T47D (cell line): ENCODE measurements around the gene SMIM38.
"Not testable (repeated sequence)": the region's sequence is repeated elsewhere in the genome, so short reads cannot be mapped to it uniquely, and the experiment has no call there.

Source experiments
- DNase-seq, 2 experiments: peaks; one replicate each; pipeline versions ENCODE4 v3.0.0 to v3.0.0-alpha.2; 2011 to 2012; ENCODE audit warnings: low read depth in 1 of 2, low spot score in 1 of 2
- JUND ChIP-seq: IDR thresholded peaks from 2 replicates; pipeline ENCODE4 v1.6.1; 2012; ENCODE audit warnings: low read depth
- in situ Hi-C: cut with HindIII; loops from 2 replicates; pipeline ENCODE4 v1.10.0; 2016; ENCODE audit warnings: low sequenced_read_pairs, low pct_unique_long_range_greater_than_20kb

The SMIM38 gene

GRCh38 chr11:69134957-69135356 is 20.8 kb upstream of the SMIM38 start:
- in situ Hi-C loops, result no loop called here
- TF ChIP-seq JUND, result no peak
- no peak for DNase-seq

DNA sequence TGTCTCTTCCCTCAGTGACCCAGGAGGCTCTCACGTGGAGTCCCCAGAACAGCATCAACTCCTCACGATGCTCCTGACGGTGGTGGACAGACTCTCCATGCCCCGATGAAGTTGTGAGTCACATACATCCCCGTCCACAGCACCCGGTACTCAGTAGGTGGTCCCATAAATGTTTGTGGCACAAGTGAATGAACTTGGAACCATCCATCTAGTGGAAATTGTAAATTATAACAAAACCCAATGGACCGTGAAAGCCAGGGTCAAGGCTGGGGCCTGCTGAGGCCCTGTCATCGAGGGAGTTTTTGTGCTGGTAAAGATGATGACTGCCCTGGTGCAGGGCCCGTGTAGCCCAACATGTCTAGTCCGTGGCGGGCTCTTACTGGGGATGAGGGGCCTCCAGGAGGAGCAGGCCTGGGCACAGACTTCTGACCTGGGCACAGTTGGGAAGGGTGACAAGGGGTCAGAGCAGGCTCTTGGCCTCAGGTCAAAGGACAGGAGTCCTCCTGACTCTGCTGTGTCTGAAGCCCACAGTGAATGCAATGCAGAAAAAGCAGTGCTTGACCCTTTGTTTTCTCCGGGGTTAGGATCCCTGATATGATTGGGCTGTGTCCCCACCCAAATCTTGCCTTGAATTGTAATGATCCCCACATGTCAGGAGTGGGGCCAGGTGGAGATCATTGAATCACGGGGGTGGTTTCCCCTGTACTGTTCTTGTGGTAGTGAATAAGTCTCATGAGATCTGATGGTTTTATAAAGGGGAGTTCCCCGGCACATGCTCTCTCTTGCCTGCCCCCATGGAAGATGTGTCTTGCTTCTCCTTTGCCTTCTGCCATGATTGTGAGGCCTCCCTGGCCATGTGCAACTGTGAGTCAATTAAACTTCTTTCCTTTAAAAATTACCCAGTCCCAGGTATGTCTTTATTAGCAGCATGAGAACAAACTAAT is 20.0 kb upstream of the SMIM38 start:
- in situ Hi-C loops, result no loop called here
- no peak for DNase-seq
- no peak for TF ChIP-seq JUND

DNA sequence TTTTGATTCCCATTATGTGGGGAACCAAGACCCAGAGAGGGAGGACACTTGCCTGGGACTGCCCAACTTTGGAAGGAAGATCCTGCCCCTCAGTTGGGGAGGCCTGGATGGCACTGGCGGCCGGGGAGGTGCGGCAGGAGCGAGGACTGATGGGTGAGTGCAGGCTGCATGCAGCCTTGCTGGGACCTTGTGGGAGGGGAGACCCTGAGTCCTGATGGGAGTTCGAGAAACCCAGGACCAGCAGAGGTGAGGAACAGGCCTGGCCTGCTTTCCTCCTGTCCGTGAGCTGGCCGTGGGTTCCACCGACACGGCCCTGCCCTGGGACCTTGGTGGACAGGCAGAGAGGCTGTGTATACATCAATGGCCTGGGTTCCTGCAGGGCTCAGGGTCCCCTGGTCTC is 19.3 kb upstream of the SMIM38 start:
- in situ Hi-C loops, result no loop called here
- DNase-seq, result no peak
- no peak for TF ChIP-seq JUND

GRCh38 chr11:69137151-69137844 is 18.4 kb upstream of the SMIM38 start:
- in situ Hi-C loops, result no loop called here
- no peak for DNase-seq
- no peak for TF ChIP-seq JUND

GRCh38 chr11:69138265-69138664 is 17.5 kb upstream of the SMIM38 start:
- TF ChIP-seq JUND, result no peak
- no peak for DNase-seq
- in situ Hi-C loops, result no loop called here

- in situ Hi-C loops, result not testable (repeated sequence)
These were observed 15.6 kb upstream of the SMIM38 start for GRCh38 chr11:69140161-69140560.

DNA sequence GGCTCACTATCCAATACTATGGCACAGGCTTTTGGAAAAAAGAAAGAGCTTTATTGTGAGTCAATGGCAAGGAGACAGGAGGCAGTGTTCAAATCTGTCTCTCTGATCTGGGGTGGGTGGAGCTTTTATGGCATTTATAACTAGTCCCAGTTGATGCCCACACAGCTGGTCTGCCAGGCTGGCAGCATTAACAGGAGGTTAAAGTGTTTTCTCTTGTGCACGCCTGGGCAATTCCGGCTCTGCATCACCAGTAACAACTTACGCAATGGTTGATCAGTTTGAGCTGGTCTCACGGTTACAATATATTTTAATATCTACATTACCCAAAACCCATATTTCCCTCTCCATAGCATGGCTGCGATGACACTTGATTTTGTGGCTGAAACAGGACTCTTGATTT is 15.1 kb upstream of the SMIM38 start:
- in situ Hi-C loops, result no loop called here
- no peak for TF ChIP-seq JUND
- no peak for DNase-seq

More at GRCh38 chr11:69140161-69140560, 15.6 kb upstream of the SMIM38 start:
- not testable (repeated sequence) for DNase-seq

- in situ Hi-C loops, result no loop called here
- no peak for TF ChIP-seq JUND
These were observed 14.0 kb upstream of the SMIM38 start for GRCh38 chr11:69141742-69142141.

GRCh38 chr11:69142895-69143294 is 12.8 kb upstream of the SMIM38 start:
- in situ Hi-C loops, result no loop called here
- peak in 1 of 2 experiments; percentile 50 for DNase-seq
- TF ChIP-seq JUND, result no peak

More at GRCh38 chr11:69141742-69142141, 14.0 kb upstream of the SMIM38 start:
- no peak for DNase-seq

- in situ Hi-C loops, result no loop called here
- DNase-seq, result no peak
- no peak for TF ChIP-seq JUND
These were observed 11.3 kb upstream of the SMIM38 start for GRCh38 chr11:69144316-69145049.

- no peak for DNase-seq
- TF ChIP-seq JUND, result no peak
These were observed 10.7 kb upstream of the SMIM38 start for GRCh38 chr11:69145050-69145380.

DNA sequence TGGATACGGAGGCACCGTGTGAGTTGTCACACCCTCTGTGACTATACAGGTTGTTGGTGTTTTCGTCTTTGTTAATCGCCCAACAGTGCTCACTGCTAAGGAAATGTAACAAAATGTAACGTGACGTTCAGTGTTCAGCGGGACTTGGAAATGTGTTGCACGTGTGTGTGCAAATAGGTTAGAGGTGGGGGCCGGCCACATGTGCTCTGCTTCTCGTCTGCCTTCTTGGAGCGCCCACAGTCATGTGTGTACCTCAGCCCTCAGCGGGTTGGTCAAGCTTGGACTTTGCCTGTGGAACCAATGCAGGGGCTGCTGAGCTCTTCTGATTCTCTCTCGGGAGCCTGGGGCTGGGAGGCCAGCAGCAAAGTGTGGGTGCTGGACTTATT is 7.4 kb upstream of the SMIM38 start:
- no peak for DNase-seq
- TF ChIP-seq JUND, result no peak
- in situ Hi-C loops, result no loop called here

More at GRCh38 chr11:69145050-69145380, 10.7 kb upstream of the SMIM38 start:
- in situ Hi-C loops, result no loop called here

DNA sequence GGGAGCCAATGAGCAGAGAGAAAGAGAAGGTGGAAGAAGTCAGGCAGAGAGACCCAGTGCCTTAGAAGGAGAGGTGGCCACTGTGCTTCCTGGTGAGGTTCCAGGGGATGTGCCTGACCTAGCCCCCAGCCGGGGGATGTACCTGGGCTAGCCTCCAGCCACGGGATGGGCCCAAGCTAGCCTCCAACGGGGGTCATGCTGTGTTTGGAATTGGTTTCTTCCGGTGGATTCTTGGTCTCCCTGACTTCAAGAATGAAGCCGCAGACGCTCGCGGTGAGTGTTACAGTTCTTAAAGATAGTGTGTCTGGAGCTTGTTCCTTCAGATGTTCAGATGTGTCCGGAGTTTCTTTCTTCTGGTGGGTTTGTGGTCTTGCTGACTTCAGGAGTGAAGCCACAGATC is 6.9 kb upstream of the SMIM38 start:
- in situ Hi-C loops, result no loop called here

DNA sequence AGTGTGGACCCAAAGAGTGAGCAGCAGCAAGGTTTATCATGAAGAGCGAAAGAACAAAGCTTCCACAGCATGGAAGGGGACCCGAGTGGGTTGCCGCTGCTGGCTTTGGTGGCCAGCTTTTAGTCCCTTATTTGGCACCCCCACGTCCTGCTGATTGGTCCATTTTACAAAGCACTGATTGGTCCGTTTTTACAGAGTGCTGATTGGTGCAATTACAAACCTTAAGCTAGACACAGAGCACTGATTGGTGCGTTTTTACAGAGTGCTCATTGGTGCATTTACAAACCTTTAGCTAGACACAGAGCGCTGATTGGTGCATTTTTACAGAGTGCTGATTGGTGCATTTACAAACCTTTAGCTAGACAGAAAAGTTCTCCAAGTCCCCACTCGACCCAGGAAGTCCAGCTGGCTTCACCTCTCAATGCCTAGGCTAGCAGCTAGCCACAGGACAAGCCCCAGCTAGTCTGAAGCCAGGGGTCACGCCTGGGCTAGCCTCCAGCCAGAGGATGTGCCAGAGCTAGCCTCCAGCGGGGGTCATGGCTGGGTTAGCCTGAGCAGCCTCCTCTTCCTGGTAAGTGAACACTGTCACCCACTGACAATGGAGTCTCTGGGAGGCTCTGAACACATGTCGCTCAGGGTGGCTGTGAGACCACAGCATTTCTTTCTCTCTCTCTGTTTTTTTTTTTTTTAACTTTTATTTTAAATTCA is 6.2 kb upstream of the SMIM38 start:
- in situ Hi-C loops, DNase-seq: not testable (repeated sequence)

More for the DNA sequence above, 6.9 kb upstream of the SMIM38 start:
- DNase-seq, result no peak
- no peak for TF ChIP-seq JUND
